ENCODE results near the gene GAB4. TPM values are rescaled to one million over a fixed set of nuclear protein-coding genes. Genes with fewer than 3 reads are reported as not detected.
"Not testable (repeated sequence)": the region's sequence is repeated elsewhere in the genome, so short reads cannot be mapped to it uniquely, and the experiment has no call there.

The GAB4 gene
- total RNA-seq, 1 experiment from 2014 or later = not detected

DNA sequence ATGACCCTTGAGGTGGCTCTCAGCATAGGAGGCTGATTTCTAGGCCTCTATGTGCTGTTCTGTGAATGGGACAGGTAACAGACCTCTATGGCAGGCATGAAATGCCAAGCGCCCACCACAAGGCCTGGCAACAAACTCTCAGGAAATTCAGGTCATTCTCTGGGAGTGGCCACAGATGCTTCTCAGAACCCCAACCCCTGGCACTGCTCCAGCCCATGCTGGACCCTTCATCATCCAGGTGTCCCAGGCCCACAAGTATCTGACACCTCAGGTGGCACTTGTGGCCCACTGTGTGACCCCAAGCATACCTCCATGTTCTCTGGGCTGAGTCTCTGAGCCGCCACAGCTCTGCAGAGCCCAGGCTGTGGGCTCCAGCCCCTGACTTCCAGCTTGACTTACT is 24.3 kb upstream of the GAB4 start:
- not testable (repeated sequence) for H2BK15ac ChIP-seq (ENCODE audit: low read depth, low read length); H2AK5ac ChIP-seq (ENCODE audit: insufficient read length, low read length); H3K27ac Mint-ChIP-seq; H3K27ac ChIP-seq (ENCODE audit: insufficient read length, low read depth, low read length); H3K27me3 ChIP-seq (ENCODE audit: insufficient read depth, low read length); H2BK120ac ChIP-seq (ENCODE audit: low read depth, low read length, poor library complexity, severe bottlenecking); H3K23me2 ChIP-seq (ENCODE audit: insufficient read length, low read depth, low read length, poor library complexity, severe bottlenecking); H4K20me1 ChIP-seq (ENCODE audit: control insufficient read depth, insufficient read depth, insufficient read length); H3K9me3 ChIP-seq (ENCODE audit: control insufficient read depth, low read depth, low read length); H3K79me1 ChIP-seq (ENCODE audit: insufficient read depth, low read depth, low read length, poor library complexity, severe bottlenecking); H3K4me1 ChIP-seq (ENCODE audit: insufficient read depth, low read length); H4K8ac ChIP-seq (replicated peaks; ENCODE audit: insufficient read length, low read depth, low read length); H3K36me3 Mint-ChIP-seq (ENCODE audit: insufficient read depth in 1 of 3, low read depth in 3 of 3); H2BK12ac ChIP-seq (ENCODE audit: insufficient read length, low read depth, low read length); H3K79me2 ChIP-seq (ENCODE audit: insufficient read depth, low read length); H3K9ac ChIP-seq (ENCODE audit: extremely low read depth, insufficient read length, low read length); H3K4ac ChIP-seq (ENCODE audit: low read depth, low read length); DNase-seq; H3K23ac ChIP-seq (ENCODE audit: insufficient read length, low read depth, low read length); H3T11ph ChIP-seq (ENCODE audit: low read length); H2AFZ ChIP-seq (ENCODE audit: low read length); H3K4me3 Mint-ChIP-seq; H3K27me3 Mint-ChIP-seq (ENCODE audit: low read depth); H4K91ac ChIP-seq (ENCODE audit: insufficient read length, low read depth, low read length); H3K56ac ChIP-seq (ENCODE audit: insufficient read length, low read depth, low read length); H3K4me2 ChIP-seq (ENCODE audit: insufficient read depth, insufficient read length, low read length); H2BK20ac ChIP-seq (ENCODE audit: low read depth, low read length, poor library complexity, severe bottlenecking); H3K18ac ChIP-seq (ENCODE audit: insufficient read length, low read depth, low read length); H2BK5ac ChIP-seq (ENCODE audit: insufficient read length, low read length); H3K4me1 Mint-ChIP-seq; H3K14ac ChIP-seq (ENCODE audit: insufficient read depth, low read length); H4K5ac ChIP-seq (ENCODE audit: insufficient read length, low read depth, low read length)
- WGBS (ENCODE audit: extremely low coverage, insufficient read length, low lambda C conversion rate) = no CpG with 5 or more reads among the region's 2 CpGs
- peaks cover 48 to 66% of the 10 kb centered on the region in 2 experiments for H3K9me3 Mint-ChIP-seq

DNA sequence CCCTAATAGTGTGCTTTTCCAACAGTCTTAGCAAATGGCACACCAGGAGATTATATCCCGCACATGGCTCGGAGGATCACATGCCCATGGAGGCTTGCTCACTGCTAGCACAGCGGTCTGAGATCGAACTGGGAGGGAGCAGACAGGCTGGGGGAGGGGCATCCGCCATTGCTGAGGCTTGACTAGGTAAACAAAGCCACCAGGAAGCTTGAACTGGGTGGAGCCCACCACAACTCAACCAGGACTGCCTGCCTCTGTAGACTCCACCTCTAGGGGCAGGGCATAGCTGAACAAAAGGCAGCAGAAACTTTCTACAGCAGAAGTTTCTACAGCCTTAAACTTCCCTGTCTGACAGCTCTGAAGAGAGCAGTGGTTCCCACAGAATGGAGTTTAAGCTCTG is 16.4 kb upstream of the GAB4 start:
- H3T11ph ChIP-seq (ENCODE audit: low read length); H3K56ac ChIP-seq (ENCODE audit: insufficient read length, low read depth, low read length); H3K4me1 ChIP-seq (ENCODE audit: insufficient read depth, low read length); H2BK12ac ChIP-seq (ENCODE audit: insufficient read length, low read depth, low read length); H3K18ac ChIP-seq (ENCODE audit: insufficient read length, low read depth, low read length); H4K8ac ChIP-seq (replicated peaks; ENCODE audit: insufficient read length, low read depth, low read length); H2BK20ac ChIP-seq (ENCODE audit: low read depth, low read length, poor library complexity, severe bottlenecking); H2BK15ac ChIP-seq (ENCODE audit: low read depth, low read length); H3K36me3 Mint-ChIP-seq (ENCODE audit: insufficient read depth in 1 of 3, low read depth in 3 of 3); H2AK5ac ChIP-seq (ENCODE audit: insufficient read length, low read length); H2AFZ ChIP-seq (ENCODE audit: low read length); H3K27ac Mint-ChIP-seq; H3K4me3 Mint-ChIP-seq; H3K4me2 ChIP-seq (ENCODE audit: insufficient read depth, insufficient read length, low read length); DNase-seq; H4K5ac ChIP-seq (ENCODE audit: insufficient read length, low read depth, low read length); H3K9ac ChIP-seq (ENCODE audit: extremely low read depth, insufficient read length, low read length); H3K27ac ChIP-seq (ENCODE audit: insufficient read length, low read depth, low read length); H4K20me1 ChIP-seq (ENCODE audit: control insufficient read depth, insufficient read depth, insufficient read length); H2BK5ac ChIP-seq (ENCODE audit: insufficient read length, low read length); H3K79me2 ChIP-seq (ENCODE audit: insufficient read depth, low read length); H3K4ac ChIP-seq (ENCODE audit: low read depth, low read length); H4K91ac ChIP-seq (ENCODE audit: insufficient read length, low read depth, low read length); H3K9me3 ChIP-seq (ENCODE audit: control insufficient read depth, low read depth, low read length); H3K27me3 ChIP-seq (ENCODE audit: insufficient read depth, low read length); H3K4me1 Mint-ChIP-seq; H2BK120ac ChIP-seq (ENCODE audit: low read depth, low read length, poor library complexity, severe bottlenecking); H3K14ac ChIP-seq (ENCODE audit: insufficient read depth, low read length); H3K23me2 ChIP-seq (ENCODE audit: insufficient read length, low read depth, low read length, poor library complexity, severe bottlenecking); H3K79me1 ChIP-seq (ENCODE audit: insufficient read depth, low read depth, low read length, poor library complexity, severe bottlenecking); H3K23ac ChIP-seq (ENCODE audit: insufficient read length, low read depth, low read length): not testable (repeated sequence)
- WGBS (ENCODE audit: extremely low coverage, insufficient read length, low lambda C conversion rate) = no CpG with 5 or more reads among the region's 5 CpGs
- H3K9me3 Mint-ChIP-seq = peaks cover 58 to 70% of the 10 kb centered on the region in 2 experiments
- peaks cover 28% of the 10 kb centered on the region for H3K27me3 Mint-ChIP-seq (ENCODE audit: low read depth)

Measured in H9 (cell line).